NCI-H1092 (cell line): Measurements from ENCODE around the gene PRPF40A.

Source experiments
- DNase-seq: peaks from one replicate; lab custom pipeline; 2025; lab: John Stamatoyannopoulos, UW

The PRPF40A gene

DNA sequence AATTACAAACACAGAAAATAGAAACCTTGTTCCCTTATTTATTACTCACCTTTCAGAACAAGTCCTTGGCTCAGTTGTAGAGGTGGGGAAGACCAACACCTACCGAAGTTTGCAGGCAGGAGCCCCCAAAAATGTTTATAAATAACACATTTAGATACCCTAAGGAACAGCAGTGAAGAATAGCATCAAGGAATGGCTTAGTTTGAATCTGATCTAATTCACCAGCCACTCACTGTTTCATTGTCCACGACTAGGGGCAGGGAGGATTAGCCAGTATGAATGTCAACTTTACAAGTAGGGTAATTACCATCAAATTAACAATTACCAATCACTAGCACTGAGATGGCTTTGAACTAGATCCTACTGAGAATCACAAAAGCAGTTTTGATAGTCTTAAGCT is 65.4 kb downstream of the PRPF40A start:
- no peak for DNase-seq

- DNase-seq, result no peak
Observed at GRCh38 chr2:152650768-152651371, 66.4 kb downstream of the PRPF40A start.

DNA sequence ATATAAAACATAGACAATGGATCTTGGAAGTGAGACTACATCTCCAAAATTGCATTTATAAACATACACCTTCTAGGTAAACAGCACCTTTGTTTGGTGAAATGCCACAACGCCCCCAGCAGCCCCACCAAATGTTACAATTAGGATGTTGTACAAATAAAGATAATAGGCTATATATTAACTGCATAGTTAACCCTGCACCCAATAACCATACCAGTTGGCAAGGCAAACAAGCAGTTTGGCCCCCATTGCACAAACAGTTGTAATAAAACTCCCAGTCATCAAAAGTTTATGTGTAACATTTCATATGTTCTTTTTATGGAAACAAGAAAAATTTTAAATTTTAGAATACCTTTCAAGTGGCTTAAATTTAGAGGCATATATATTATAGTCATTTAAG is 67.3 kb downstream of the PRPF40A start:
- DNase-seq, result no peak

DNA sequence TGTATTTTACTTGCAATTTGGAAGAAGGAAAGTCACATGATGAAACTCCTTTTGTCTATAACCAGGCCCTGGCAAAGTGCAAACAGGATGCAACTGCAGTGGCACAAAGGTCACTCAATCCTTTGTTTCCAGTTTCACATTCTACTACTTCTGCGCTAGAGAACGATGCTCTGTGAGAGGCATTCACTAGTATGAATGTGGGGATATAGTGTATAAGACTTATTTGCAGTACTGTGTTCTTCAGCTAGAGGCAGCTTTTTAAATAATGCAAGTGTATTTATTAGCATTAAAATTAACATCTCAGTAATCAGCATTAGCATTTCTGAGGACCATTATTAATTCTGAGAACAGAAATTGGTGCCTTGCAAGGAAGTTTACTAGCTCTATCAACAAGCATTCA is 68.9 kb downstream of the PRPF40A start:
- DNase-seq, result no peak

GRCh38 chr2:152647552-152647951 is 69.7 kb downstream of the PRPF40A start:
- peak; percentile 46 for DNase-seq

- no peak for DNase-seq
Observed at GRCh38 chr2:152646775-152647174, 70.5 kb downstream of the PRPF40A start.

GRCh38 chr2:152646264-152646663 is 71.0 kb downstream of the PRPF40A start:
- DNase-seq, result no peak

GRCh38 chr2:152644189-152644873 is 72.9 kb downstream of the PRPF40A start:
- no peak for DNase-seq

- no peak for DNase-seq
Observed at GRCh38 chr2:152638590-152638989, 78.7 kb downstream of the PRPF40A start.

GRCh38 chr2:152638056-152638455 is 79.2 kb downstream of the PRPF40A start:
- DNase-seq, result no peak

DNA sequence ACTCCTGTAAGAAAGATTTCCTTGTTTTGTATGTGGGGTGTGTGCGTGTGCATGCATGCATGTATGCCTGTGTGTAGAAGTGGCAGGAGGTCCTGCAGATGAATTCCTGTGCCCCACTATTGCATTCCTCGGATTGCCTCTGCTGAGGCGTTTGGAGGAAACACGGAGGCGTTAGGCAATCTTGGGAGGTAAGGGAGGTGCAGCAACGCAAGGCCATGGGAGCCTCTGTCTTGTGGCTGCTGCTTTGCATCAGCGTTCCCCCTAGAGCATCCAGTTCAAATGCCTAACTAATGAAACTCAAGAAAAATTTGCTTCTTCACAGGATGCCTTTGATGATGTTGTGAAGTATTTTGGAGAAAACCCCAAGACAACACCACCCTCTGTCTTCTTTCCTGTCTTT is 80.0 kb downstream of the PRPF40A start:
- no peak for DNase-seq

DNA sequence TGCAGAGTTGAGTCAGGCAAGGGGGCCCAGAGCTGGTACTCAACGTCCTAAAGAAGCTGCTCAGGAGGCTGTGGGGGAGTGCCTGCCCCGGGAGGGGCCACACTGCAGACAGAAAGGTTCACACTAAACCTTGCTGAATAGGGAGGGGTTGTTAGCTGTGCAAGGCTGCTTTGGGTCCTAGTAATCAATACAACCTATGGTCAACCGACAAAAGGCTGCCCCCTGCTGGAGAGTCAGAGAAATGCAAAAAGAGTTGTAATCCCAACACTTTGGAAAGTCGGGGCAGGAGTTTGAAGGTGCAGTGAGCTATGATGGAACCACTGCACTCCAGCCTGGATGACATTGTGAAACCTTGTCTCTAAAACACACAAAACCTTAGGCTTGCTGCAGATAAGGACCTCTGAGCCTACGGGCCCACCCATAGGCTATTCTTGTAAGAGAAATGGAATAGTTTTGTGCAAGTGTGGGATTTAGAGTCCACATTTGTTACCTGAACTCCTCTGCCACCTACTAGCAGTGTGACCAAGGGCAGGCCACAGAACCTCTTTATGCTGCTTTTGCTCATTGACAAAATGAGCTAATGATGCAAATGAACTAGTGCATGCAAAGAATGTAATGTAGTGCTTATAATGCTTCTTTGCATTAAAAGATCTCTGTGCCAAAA is 81.5 kb downstream of the PRPF40A start:
- DNase-seq, result peak; percentile 19

DNA sequence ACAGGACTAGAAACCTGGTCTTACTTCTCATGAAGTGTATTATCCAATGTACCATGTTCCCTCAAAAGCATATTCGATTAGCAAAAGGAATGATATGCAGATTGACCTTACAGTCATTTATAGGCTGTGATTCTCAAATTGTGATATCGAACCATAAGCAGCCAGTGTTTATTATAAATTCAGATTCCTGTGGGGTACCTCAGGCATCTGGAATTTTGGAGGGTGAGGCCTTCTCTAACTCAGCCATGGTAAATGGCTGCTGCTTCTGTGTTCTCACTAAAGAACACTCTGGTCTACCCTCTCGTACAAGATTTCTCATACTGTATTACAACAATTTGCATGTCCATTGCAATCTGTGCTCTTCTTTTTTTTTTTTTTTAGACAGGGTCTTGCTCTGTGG is 84.5 kb downstream of the PRPF40A start:
- DNase-seq, result no peak

GRCh38 chr2:152630466-152630865 is 86.8 kb downstream of the PRPF40A start:
- DNase-seq, result no peak

GRCh38 chr2:152629202-152629601 is 88.1 kb downstream of the PRPF40A start:
- no peak for DNase-seq

DNA sequence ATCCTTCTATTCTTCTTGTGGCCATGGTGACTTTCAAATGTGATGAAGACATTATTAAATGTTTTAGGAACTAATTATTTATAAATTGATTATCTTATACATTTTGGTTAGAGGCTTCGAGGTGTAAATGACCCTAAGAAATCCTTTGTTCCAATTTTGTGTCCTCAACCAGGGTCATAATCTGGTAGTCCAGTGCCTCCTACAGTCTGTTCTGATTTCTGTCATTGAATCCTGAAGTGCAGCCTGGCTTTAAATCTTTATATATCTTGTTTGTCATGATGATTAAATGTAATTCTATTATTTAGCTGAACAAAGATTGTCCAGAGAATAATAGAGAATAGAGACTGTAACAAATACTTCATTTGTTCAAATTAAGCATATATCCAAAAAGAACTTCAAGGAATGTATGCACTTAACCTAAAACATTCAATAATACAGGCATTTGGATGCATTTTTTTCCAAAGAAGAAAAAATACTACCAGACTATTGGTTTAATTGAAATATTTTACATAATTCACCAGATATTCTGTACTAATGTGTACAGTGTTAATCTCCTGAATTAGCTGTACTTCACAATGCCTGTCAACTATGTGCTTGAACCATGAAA is 89.8 kb downstream of the PRPF40A start:
- no peak for DNase-seq

GRCh38 chr2:152626911-152627339 is 90.3 kb downstream of the PRPF40A start:
- no peak for DNase-seq

- DNase-seq, result no peak
Observed at GRCh38 chr2:152624805-152625204, 92.5 kb downstream of the PRPF40A start.

GRCh38 chr2:152623775-152624174 is 93.5 kb downstream of the PRPF40A start:
- DNase-seq, result no peak

GRCh38 chr2:152623076-152623740 is 94.1 kb downstream of the PRPF40A start:
- no peak for DNase-seq

DNA sequence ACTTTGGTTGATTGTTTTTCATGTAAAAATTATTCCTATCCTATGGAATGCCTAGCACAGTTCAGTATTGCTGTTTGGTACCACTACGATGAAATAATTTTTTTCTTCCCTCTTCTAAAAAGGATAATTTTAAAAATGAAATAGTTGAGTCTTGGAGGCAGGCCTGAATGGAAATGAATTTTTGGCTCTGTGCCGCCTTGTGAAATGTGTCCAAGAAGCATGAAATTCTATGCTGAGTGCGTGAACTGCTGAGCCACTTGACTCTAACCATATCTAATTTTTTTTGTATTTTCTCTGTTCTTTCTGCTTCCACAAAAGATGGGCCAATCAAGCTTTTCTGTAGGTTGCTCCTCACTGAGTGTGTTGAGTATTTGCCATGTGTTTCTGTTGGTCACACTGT is 95.0 kb downstream of the PRPF40A start:
- DNase-seq, result no peak

GRCh38 chr2:152620985-152621384 is 96.3 kb downstream of the PRPF40A start:
- DNase-seq, result no peak
